GM12878 (cell line): ENCODE measurements around the gene FBXW8.

Experiments
- EED ChIP-seq: sonication (generic); IDR thresholded peaks from 2 replicates; pipeline ENCODE4 v1.6.1; 2016; ENCODE audit warnings: antibody characterized with exemption, low read depth
- POLR2A ChIP-seq: IDR thresholded peaks from 2 replicates; pipeline ENCODE4 v1.6.1; 2011; ENCODE audit warnings: low read depth, mild to moderate bottlenecking, low read length
- POLR2AphosphoS2 ChIP-seq: IDR thresholded peaks from 2 replicates; pipeline ENCODE4 v1.6.1; 2011; ENCODE audit warnings: low read depth, mild to moderate bottlenecking, low read length, improper control_type of control experiment, moderate library complexity
- TF ChIP-seq, protein P1 (sequence below), 3 experiments: IDR thresholded peaks in 2 of 3; conservative IDR thresholded peaks in 1 of 3; 2 replicates each; pipeline ENCODE4 v1.5.1; 2011; ENCODE audit warnings: low read depth in 3 of 3, low read length in 3 of 3, mild to moderate bottlenecking in 3 of 3, control low read depth in 2 of 3, moderate library complexity in 2 of 3, inconsistent platforms in 1 of 3, mixed read lengths in 1 of 3; ENCODE audit not compliant: control insufficient read depth in 2 of 3, insufficient read depth in 1 of 3; ENCODE audit errors: extremely low read depth in 1 of 3
- TF ChIP-seq, protein P2 (sequence below): fragments of 450-650 bp; formaldehyde crosslinking; IDR thresholded peaks from 2 replicates; pipeline ENCODE4 v1.4.0; 2022; ENCODE audit warnings: mild to moderate bottlenecking, moderate library complexity
- TF ChIP-seq, protein P3 (sequence below): IDR thresholded peaks from 2 replicates; pipeline ENCODE4 v1.6.1; 2012; ENCODE audit warnings: low read length, inconsistent platforms

DNA sequence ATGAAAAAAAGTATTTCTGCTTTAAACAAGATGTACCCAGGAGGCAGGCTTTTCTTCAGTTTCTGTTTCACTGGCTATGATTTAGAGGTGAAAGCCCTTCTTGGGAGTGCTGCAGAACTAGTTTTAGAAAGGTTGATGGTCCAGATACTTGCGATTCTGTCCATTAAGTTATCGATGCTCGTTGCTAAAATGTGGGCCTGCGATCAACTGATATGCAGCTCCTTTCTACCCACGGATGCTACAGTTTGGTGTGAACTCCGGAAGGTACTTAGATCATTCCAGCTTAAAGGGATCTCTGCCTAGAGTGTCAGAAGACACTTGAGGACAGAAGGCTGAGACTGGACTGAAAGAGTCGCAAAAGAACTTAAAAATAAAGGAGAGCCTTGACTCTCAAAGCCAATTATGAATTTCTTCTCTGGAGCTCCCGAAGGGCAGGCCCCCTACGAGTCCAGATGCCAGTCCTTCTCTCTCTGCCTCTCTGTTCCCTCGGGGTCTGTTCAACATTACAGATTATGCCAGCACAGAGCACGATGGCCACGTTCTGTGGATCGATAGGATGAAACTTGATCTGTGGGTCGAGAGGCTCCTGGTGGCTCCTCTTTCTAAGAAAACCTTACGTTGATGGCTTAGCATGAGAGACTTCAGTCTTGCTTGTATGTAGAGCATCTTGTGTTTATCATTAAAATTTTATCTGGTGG is 40.0 kb downstream of the FBXW8 start:
- no peak for TF ChIP-seq POLR2AphosphoS2
- no peak for TF ChIP-seq EED
- TF ChIP-seq, protein P1, sequence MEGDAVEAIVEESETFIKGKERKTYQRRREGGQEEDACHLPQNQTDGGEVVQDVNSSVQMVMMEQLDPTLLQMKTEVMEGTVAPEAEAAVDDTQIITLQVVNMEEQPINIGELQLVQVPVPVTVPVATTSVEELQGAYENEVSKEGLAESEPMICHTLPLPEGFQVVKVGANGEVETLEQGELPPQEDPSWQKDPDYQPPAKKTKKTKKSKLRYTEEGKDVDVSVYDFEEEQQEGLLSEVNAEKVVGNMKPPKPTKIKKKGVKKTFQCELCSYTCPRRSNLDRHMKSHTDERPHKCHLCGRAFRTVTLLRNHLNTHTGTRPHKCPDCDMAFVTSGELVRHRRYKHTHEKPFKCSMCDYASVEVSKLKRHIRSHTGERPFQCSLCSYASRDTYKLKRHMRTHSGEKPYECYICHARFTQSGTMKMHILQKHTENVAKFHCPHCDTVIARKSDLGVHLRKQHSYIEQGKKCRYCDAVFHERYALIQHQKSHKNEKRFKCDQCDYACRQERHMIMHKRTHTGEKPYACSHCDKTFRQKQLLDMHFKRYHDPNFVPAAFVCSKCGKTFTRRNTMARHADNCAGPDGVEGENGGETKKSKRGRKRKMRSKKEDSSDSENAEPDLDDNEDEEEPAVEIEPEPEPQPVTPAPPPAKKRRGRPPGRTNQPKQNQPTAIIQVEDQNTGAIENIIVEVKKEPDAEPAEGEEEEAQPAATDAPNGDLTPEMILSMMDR (IDR thresholded peaks at IDR 0.05 in 2 of 3, conservative IDR thresholded peaks at IDR 0.05 in 1 of 3; ENCODE audit: control insufficient read depth in 2 of 3, extremely low read depth in 1 of 3, insufficient read depth in 1 of 3, low read depth in 3 of 3, low read length in 3 of 3): no peak
- TF ChIP-seq, protein P2, sequence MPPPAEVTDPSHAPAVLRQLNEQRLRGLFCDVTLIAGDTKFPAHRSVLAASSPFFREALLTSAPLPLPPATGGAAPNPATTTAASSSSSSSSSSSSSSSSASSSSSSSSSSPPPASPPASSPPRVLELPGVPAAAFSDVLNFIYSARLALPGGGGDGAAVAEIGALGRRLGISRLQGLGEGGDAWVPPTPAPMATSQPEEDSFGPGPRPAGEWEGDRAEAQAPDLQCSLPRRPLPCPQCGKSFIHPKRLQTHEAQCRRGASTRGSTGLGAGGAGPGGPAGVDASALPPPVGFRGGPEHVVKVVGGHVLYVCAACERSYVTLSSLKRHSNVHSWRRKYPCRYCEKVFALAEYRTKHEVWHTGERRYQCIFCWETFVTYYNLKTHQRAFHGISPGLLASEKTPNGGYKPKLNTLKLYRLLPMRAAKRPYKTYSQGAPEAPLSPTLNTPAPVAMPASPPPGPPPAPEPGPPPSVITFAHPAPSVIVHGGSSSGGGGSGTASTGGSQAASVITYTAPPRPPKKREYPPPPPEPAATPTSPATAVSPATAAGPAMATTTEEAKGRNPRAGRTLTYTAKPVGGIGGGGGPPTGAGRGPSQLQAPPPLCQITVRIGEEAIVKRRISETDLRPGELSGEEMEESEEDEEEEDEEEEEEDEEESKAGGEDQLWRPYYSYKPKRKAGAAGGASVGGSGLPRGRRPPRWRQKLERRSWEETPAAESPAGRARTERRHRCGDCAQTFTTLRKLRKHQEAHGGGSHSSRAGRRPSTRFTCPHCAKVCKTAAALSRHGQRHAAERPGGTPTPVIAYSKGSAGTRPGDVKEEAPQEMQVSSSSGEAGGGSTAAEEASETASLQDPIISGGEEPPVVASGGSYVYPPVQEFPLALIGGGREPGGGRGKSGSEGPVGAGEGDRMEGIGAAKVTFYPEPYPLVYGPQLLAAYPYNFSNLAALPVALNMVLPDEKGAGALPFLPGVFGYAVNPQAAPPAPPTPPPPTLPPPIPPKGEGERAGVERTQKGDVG: no peak
- TF ChIP-seq, protein P3, sequence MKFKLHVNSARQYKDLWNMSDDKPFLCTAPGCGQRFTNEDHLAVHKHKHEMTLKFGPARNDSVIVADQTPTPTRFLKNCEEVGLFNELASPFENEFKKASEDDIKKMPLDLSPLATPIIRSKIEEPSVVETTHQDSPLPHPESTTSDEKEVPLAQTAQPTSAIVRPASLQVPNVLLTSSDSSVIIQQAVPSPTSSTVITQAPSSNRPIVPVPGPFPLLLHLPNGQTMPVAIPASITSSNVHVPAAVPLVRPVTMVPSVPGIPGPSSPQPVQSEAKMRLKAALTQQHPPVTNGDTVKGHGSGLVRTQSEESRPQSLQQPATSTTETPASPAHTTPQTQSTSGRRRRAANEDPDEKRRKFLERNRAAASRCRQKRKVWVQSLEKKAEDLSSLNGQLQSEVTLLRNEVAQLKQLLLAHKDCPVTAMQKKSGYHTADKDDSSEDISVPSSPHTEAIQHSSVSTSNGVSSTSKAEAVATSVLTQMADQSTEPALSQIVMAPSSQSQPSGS: no peak
- no peak for TF ChIP-seq POLR2A
